K562 (cell line): Measurements from ENCODE around the gene COX15. TPM values are rescaled to one million over a fixed set of nuclear protein-coding genes. Genes with fewer than 3 reads are reported as not detected.

Source experiments
- ATAC-seq: fragments of 200-7000 bp; cut with Tn5 transposase; 3 replicates; pipeline ENCODE4 v1.9.1; 2020; ENCODE audit warnings: moderate library complexity
- BruUV-seq: library from RNA; stranded (reverse); fragments of 400-500 nt; replicated peaks from 2 replicates; lab custom pipeline; 2021; lab: Mats Ljungman, UMichigan
- CTCF ChIA-PET: fragments of 300-600 bp; formaldehyde crosslinking; extraction: SDS; loops from one replicate; lab custom pipeline; 2021; ENCODE audit warnings: low intra/inter-chr PET ratio; lab: Yijun Ruan, JAX
- POLR2A ChIA-PET: fragments of 300-600, 350-650 bp; sonication (Branson Sonifier 250); formaldehyde crosslinking; extraction: SDS; loops from one replicate; lab custom pipeline; 2021; ENCODE audit warnings: antibody characterized with exemption, inconsistent platforms; lab: Yijun Ruan, JAX
- DNase-seq, 4 experiments: peaks; one replicate each; pipeline versions ENCODE4 v3.0.0 to v3.0.0-alpha.2; 2011 to 2018; ENCODE audit warnings: low spot score in 3 of 4, mixed read lengths in 3 of 4; ENCODE audit errors: extremely low read depth in 1 of 4
- FAIRE-seq: peaks from 2 replicates; lab custom pipeline; 2011; peaks lifted over from hg19 to GRCh38; lab: Jason Lieb, UNC
- H2AFZ ChIP-seq: 2 replicates; pipeline ENCODE4 v1.6.0; 2011; ENCODE audit warnings: low read depth, low read length, control low read depth, inconsistent platforms
- H3K27ac ChIP-seq: fragments of 200-600 bp; 3 replicates; pipeline ENCODE4 v1.8.0; 2011; ENCODE audit warnings: low read depth, mild to moderate bottlenecking, control low read depth, inconsistent platforms, low read length, moderate library complexity, mixed read lengths; ENCODE audit errors: extremely low read depth
- H3K27me3 ChIP-seq, 2 experiments: fragments of 300-600 bp in 1 of 2; 2 replicates in 1 of 2; 3 replicates in 1 of 2; pipeline versions ENCODE4 v1.6.0 to v1.8.0; 2011; ENCODE audit warnings: inconsistent platforms in 2 of 2, low read length in 2 of 2, mild to moderate bottlenecking in 1 of 2, mixed read lengths in 1 of 2, moderate library complexity in 1 of 2; ENCODE audit not compliant: control insufficient read depth in 2 of 2, insufficient read depth in 2 of 2
- H3K36me3 ChIP-seq: fragments of 300-600 bp; 3 replicates; pipeline ENCODE4 v1.8.0; 2011; ENCODE audit warnings: mild to moderate bottlenecking, low read length, inconsistent platforms; ENCODE audit not compliant: control insufficient read depth, insufficient read depth
- H3K4me1 ChIP-seq, 2 experiments: fragments of 200-600 bp in 1 of 2; replicated peaks in 1 of 2; 2 replicates in 1 of 2; 3 replicates in 1 of 2; pipeline versions ENCODE4 v1.5.1 to v1.8.0; 2011; ENCODE audit warnings: inconsistent platforms in 2 of 2, low read length in 2 of 2, mild to moderate bottlenecking in 1 of 2, mixed read lengths in 1 of 2, moderate library complexity in 1 of 2; ENCODE audit not compliant: control insufficient read depth in 2 of 2, insufficient read depth in 2 of 2
- H3K4me2 ChIP-seq: 2 replicates; pipeline ENCODE4 v1.6.1; 2011; ENCODE audit warnings: low read length, control low read depth, inconsistent platforms, mixed read lengths; ENCODE audit not compliant: insufficient read depth
- H3K4me3 ChIP-seq: fragments of 200-600 bp; sonication (generic), shearing (Covaris generic); 2 replicates; pipeline ENCODE4 v1.5.1; 2016; ENCODE audit warnings: control low read depth, inconsistent platforms
- H3K79me2 ChIP-seq: fragments of 200-600 bp; 3 replicates; pipeline ENCODE4 v1.8.0; 2011; ENCODE audit warnings: low read length, inconsistent platforms; ENCODE audit not compliant: control insufficient read depth, insufficient read depth
- H3K9ac ChIP-seq, 2 experiments: 2 replicates each; pipeline versions ENCODE4 v1.6.0 to v1.6.1; 2011; ENCODE audit warnings: low read depth in 2 of 2, low read length in 2 of 2, control low read depth in 1 of 2, inconsistent platforms in 1 of 2, mild to moderate bottlenecking in 1 of 2, mixed read lengths in 1 of 2; ENCODE audit not compliant: insufficient read depth in 1 of 2
- H3K9me1 ChIP-seq: one replicate; pipeline ENCODE4 v1.6.0; 2011; ENCODE audit warnings: inconsistent platforms, mild to moderate bottlenecking, low read length, moderate library complexity; ENCODE audit not compliant: control insufficient read depth, insufficient read depth
- H3K9me3 ChIP-seq: replicated peaks from 2 replicates; pipeline ENCODE4 v1.5.1; 2011; ENCODE audit warnings: low read depth, low read length, inconsistent platforms; ENCODE audit not compliant: control insufficient read depth, insufficient read depth
- H4K20me1 ChIP-seq: replicated peaks from 2 replicates; pipeline ENCODE4 v1.6.1; 2011; ENCODE audit warnings: low read length, inconsistent platforms, mixed read lengths; ENCODE audit not compliant: control insufficient read depth, insufficient read depth
- E2F8 ChIP-seq: fragments of 450-650 bp; IDR thresholded peaks from 2 replicates; pipeline ENCODE4 v1.7.1; 2018; ENCODE audit warnings: mild to moderate bottlenecking, low read depth; ENCODE audit not compliant: partially characterized antibody
- HDAC3 ChIP-seq: fragments of 450-650 bp; IDR thresholded peaks from 2 replicates; pipeline ENCODE4 v1.6.1; 2018; ENCODE audit warnings: borderline replicate concordance, mild to moderate bottlenecking, moderate library complexity; ENCODE audit not compliant: partially characterized antibody
- NEUROD1 ChIP-seq: fragments of 150-350 bp; IDR thresholded peaks from 2 replicates; pipeline ENCODE4 v1.6.1; 2014; ENCODE audit warnings: borderline replicate concordance, low read length, low read depth; ENCODE audit not compliant: partially characterized antibody
- PBX2 ChIP-seq, 2 experiments: IDR thresholded peaks in 1 of 2; conservative IDR thresholded peaks in 1 of 2; 2 replicates each; pipeline ENCODE4 v1.6.1; 2016; ENCODE audit warnings: low read depth in 2 of 2, mild to moderate bottlenecking in 1 of 2, missing compliant biosample characterization in 1 of 2, missing genetic modification characterization in 1 of 2, moderate library complexity in 1 of 2
- TAF9B ChIP-seq: fragments of 450-650 bp; IDR thresholded peaks from 2 replicates; pipeline ENCODE4 v1.6.1; 2018; ENCODE audit warnings: mild to moderate bottlenecking; ENCODE audit not compliant: partially characterized antibody
- TFAM ChIP-seq: fragments of 250-450 bp; sonication (Bioruptor Pico); conservative IDR thresholded peaks from 2 replicates; pipeline ENCODE4 v1.5.0; 2021; ENCODE audit warnings: mild to moderate bottlenecking, moderate library complexity
- TRIM24 ChIP-seq, 2 experiments: fragments of 450-650 bp; IDR thresholded peaks; 2 replicates each; pipeline ENCODE4 v1.6.1; 2016
- ZNF224 ChIP-seq: sonication (generic); formaldehyde crosslinking; IDR thresholded peaks from 2 replicates; pipeline ENCODE4 v1.8.0; 2022; ENCODE audit warnings: mild to moderate bottlenecking, missing genetic modification reagents
- ZNF324 ChIP-seq: fragments of 250-450 bp; sonication (Bioruptor Pico); IDR thresholded peaks from 2 replicates; pipeline ENCODE4 v1.4.0; 2020; ENCODE audit warnings: mild to moderate bottlenecking
- ZNF431 ChIP-seq: sonication (generic); formaldehyde crosslinking; IDR thresholded peaks from 2 replicates; pipeline ENCODE4 v1.8.0; 2022; ENCODE audit warnings: mild to moderate bottlenecking, missing genetic modification reagents
- ZNF778 ChIP-seq: fragments of 450-650 bp; formaldehyde crosslinking; IDR thresholded peaks from 2 replicates; pipeline ENCODE4 v1.4.0; 2020; ENCODE audit warnings: mild to moderate bottlenecking, moderate library complexity
- in situ Hi-C: fragments of 300-500 bp; cut with MboI; formaldehyde crosslinking; loops from 4 replicates; pipeline ENCODE4 v1.15.0; 2018; ENCODE audit warnings: inconsistent platforms, mixed read lengths
- intact Hi-C: fragments of 100-400 bp; cut with micrococcal nuclease; formaldehyde crosslinking; loops from 2 replicates; pipeline ENCODE4 v1.14.2; 2022
- polyA plus RNA-seq, 8 experiments: library from polyadenylated mRNA; depleted of rRNA in 4 of 8; stranded (reverse) in 5 of 8; unstranded in 3 of 8; fragments of >200 nt; fragmentation: Nextera tagmentation in 2 of 8; fragmentation: Illumina TruSeq in 1 of 8; extraction: Ambion mirVana in 2 of 8; extraction: Trizol in 1 of 8; gene quantifications; 2 replicates each; pipeline versions ENCODE4 v1.2.1 to v1.2.3, GENCODE V29; 2011 to 2014; ENCODE audit warnings: inconsistent platforms in 1 of 8, missing spikeins in 1 of 8
- total RNA-seq, 7 experiments: library from RNA; depleted of rRNA in 6 of 7; stranded (reverse); fragments of >200 nt in 6 of 7; fragmentation: Illumina TruSeq in 2 of 7; extraction: Trizol in 2 of 7; gene quantifications; 2 replicates each; pipeline versions ENCODE4 v1.2.1 to v1.2.3, GENCODE V29; 2011 to 2021; ENCODE audit warnings: low replicate concordance in 1 of 7
- TF ChIP-seq, protein P1 (sequence below): fragments of 450-650 bp; formaldehyde crosslinking; IDR thresholded peaks from 2 replicates; pipeline ENCODE4 v1.4.0; 2020; ENCODE audit warnings: mild to moderate bottlenecking, moderate library complexity

The COX15 gene
- total and polyA plus RNA-seq, 9 of the 15 experiments (the other 6 are each of a cell fraction or from before 2014, with no cell fraction given), result 17.4 to 45.1 (median 23.7) TPM

GRCh38 chr10:99711129-99711719, 20.7 kb downstream of the COX15 start:
- ATAC-seq (peak; percentile 89), FAIRE-seq (peak; percentile 78), DNase-seq (peak; percentile 29 to 68 (median 38))
- Histone ChIP-seq H3K27ac (no peak overlapping the region), H3K9me1 (no peaks in the 10 kb centered on the region), H4K20me1 (no peaks in the 10 kb centered on the region), H3K9me3 (no peaks in the 10 kb centered on the region), H3K9ac (no peak overlapping the region), H3K79me2 (no peaks in the 10 kb centered on the region), H3K4me2 (no peak overlapping the region), H3K36me3 (peaks cover 40% of the 10 kb centered on the region; the same call in 2 of the 3 replicates), H3K27me3 (no peaks in the 10 kb centered on the region), H2AFZ (no peak overlapping the region), H3K4me1 (peaks cover 0 to 31% of the 10 kb centered on the region in 2 experiments; a peak in 3 of 5 replicates), H3K4me3 (no peak overlapping the region)
- ChIA-PET POLR2A (no interaction called here), CTCF (interaction anchor here (0.6 to 1.9 kb wide), 2 partner anchors 81 to 151 kb away, joined by 3 to 9 read pairs; no protein-coding TSS in a partner anchor)
- intact Hi-C loops, result loop anchor here (1.0 to 10.0 kb wide), 3 partner anchors 81 to 276 kb away; partner anchors contain the start of gene GOT1
- BruUV-seq, result no TSS peak
- in situ Hi-C loops, result loop anchor here (5.0 to 25.0 kb wide), 3 partner anchors 94 to 274 kb away; partner anchors contain the start of gene GOT1
- TF ChIP-seq HDAC3 (no peak), NEUROD1 (no peak), TAF9B (no peak), ZNF778 (CRISPR knock-in tag) (no peak), PBX2 (CRISPR knock-in tag; IDR thresholded peaks at IDR 0.05; ENCODE audit: low read depth) (no peak), PBX2 (tag; conservative IDR thresholded peaks at IDR 0.05; ENCODE audit: low read depth) (no peak), TRIM24 (IDR thresholded peaks at IDR 0.05) (no peak), ZNF431 (no peak), ZNF224 (CRISPR knock-in tag) (no peak), TFAM (CRISPR knock-in tag) (no peak), E2F8 (no peak), ZNF324 (CRISPR knock-in tag) (no peak)
- TF ChIP-seq, protein P1, sequence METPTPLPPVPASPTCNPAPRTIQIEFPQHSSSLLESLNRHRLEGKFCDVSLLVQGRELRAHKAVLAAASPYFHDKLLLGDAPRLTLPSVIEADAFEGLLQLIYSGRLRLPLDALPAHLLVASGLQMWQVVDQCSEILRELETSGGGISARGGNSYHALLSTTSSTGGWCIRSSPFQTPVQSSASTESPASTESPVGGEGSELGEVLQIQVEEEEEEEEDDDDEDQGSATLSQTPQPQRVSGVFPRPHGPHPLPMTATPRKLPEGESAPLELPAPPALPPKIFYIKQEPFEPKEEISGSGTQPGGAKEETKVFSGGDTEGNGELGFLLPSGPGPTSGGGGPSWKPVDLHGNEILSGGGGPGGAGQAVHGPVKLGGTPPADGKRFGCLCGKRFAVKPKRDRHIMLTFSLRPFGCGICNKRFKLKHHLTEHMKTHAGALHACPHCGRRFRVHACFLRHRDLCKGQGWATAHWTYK (CRISPR knock-in tag), result no peak
